Tibial artery (tissue), 4 donors: Measurements from ENCODE around the gene BAX.
A peak's percentile ranks its signal among the peaks of the same experiment; 100 is the strongest.

Experiments
- DNase-seq, 2 donors: peaks; one replicate each; pipeline ENCODE4 v3.0.0-alpha.2; 2019
- H3K27ac ChIP-seq, 2 donors: fragments of 200-600 bp; sonication (generic) in 1 of 2; 1 replicate in 1 of 2; 2 replicates in 1 of 2; pipeline ENCODE4 v1.5.1; 2018 to 2019; ENCODE audit warnings: mild to moderate bottlenecking in 1 of 2
- H3K27me3 ChIP-seq, 2 donors: fragments of 200-600 bp; sonication (generic) in 1 of 2; one replicate each; pipeline versions ENCODE4 v1.5.1 to v1.6.0; 2016 to 2019
- H3K36me3 ChIP-seq, 3 donors: fragments of 200-600 bp; sonication (generic) in 2 of 3; one replicate each; pipeline ENCODE4 v1.5.1; 2016 to 2019; ENCODE audit warnings: mild to moderate bottlenecking in 2 of 3
- H3K4me1 ChIP-seq, 4 donors: fragments of 200-600 bp; sonication (generic) in 2 of 4; 1 replicate in 3 of 4; 2 replicates in 1 of 4; pipeline ENCODE4 v1.5.1; 2016 to 2019
- H3K4me3 ChIP-seq, 2 donors: fragments of 200-600 bp; sonication (generic) in 1 of 2; 1 replicate in 1 of 2; 2 replicates in 1 of 2; pipeline ENCODE4 v1.5.1; 2018 to 2019; ENCODE audit warnings: mild to moderate bottlenecking in 2 of 2
- H3K9me3 ChIP-seq, 3 donors: fragments of 200-600 bp; sonication (generic) in 1 of 3; one replicate each; pipeline ENCODE4 v1.5.1; 2016 to 2019
- CTCF ChIP-seq, 2 experiments: fragments of 200-600 bp in 1 of 2; fragments of 450-650 bp in 1 of 2; IDR thresholded peaks; one replicate each; pipeline ENCODE4 v1.5.1; 2017 to 2019; ENCODE audit warnings: antibody characterized with exemption in 2 of 2, mild to moderate bottlenecking in 1 of 2, moderate library complexity in 1 of 2
- intact Hi-C: fragments of 100-400 bp; cut with DNase I; formaldehyde crosslinking; loops from one replicate; pipeline ENCODE4 v1.15.0; 2023; ENCODE audit warnings: low total_unique reads

Gene BAX

GRCh38 chr19:48975947-48976847 lies 21.5 kb downstream of the BAX start:
- Histone ChIP-seq H3K36me3 (peaks cover 33 to 73% (median 37%) of the 10 kb centered on the region in 3 donors), H3K4me1 (peaks cover 4 to 27% (median 12%) of the 10 kb centered on the region in 4 donors), H3K27me3 (no peaks in the 10 kb centered on the region), H3K4me3 (no peak overlapping the region), H3K27ac (peak overlapping the region in 1 of 2 donors; percentile 80), H3K9me3 (no peaks in the 10 kb centered on the region)
- DNase-seq, result no peak
- TF ChIP-seq CTCF (IDR thresholded peaks at IDR 0.05), result no peak
- intact Hi-C loops, result no loop called here

GRCh38 chr19:48977061-48977460 lies 22.4 kb downstream of the BAX start:
- H3K4me3 ChIP-seq, result no peak overlapping the region
- peaks cover 41 to 76% (median 46%) of the 10 kb centered on the region in 3 donors for H3K36me3 ChIP-seq
- intact Hi-C loops, result no loop called here
- no peaks in the 10 kb centered on the region for H3K27me3 ChIP-seq
- DNase-seq, result no peak
- peak overlapping the region; percentile 78 to 80 for H3K27ac ChIP-seq
- H3K4me1 ChIP-seq, result peaks cover 4 to 27% (median 12%) of the 10 kb centered on the region in 4 donors
- TF ChIP-seq CTCF (IDR thresholded peaks at IDR 0.05), result no peak
- no peaks in the 10 kb centered on the region for H3K9me3 ChIP-seq

- peaks cover 55 to 76% (median 61%) of the 10 kb centered on the region in 3 donors for H3K36me3 ChIP-seq
- no peak for TF ChIP-seq CTCF (IDR thresholded peaks at IDR 0.05)
Measured at GRCh38 chr19:48982280-48982679, 27.6 kb downstream of the BAX start.

GRCh38 chr19:48985711-48986110 lies 31.0 kb downstream of the BAX start:
- TF ChIP-seq CTCF (IDR thresholded peaks at IDR 0.05), result no peak
- Histone ChIP-seq H3K27ac (no peak overlapping the region), H3K27me3 (no peaks in the 10 kb centered on the region), H3K4me1 (peaks cover 0 to 13% (median 10%) of the 10 kb centered on the region in 4 donors), H3K9me3 (no peaks in the 10 kb centered on the region), H3K4me3 (no peak overlapping the region), H3K36me3 (peaks cover 62 to 91% (median 73%) of the 10 kb centered on the region in 3 donors)
- intact Hi-C loops, result no loop called here
- DNase-seq, result no peak

More at GRCh38 chr19:48982280-48982679, 27.6 kb downstream of the BAX start:
- intact Hi-C loops, result no loop called here
- no peaks in the 10 kb centered on the region for H3K27me3 ChIP-seq
- H3K9me3 ChIP-seq, result no peaks in the 10 kb centered on the region
- DNase-seq, result no peak
- H3K4me1 ChIP-seq, result peaks cover 4 to 25% (median 12%) of the 10 kb centered on the region in 4 donors
- H3K27ac ChIP-seq, result no peak overlapping the region
- H3K4me3 ChIP-seq, result no peak overlapping the region

GRCh38 chr19:48986211-48986610 lies 31.5 kb downstream of the BAX start:
- Histone ChIP-seq H3K36me3 (peaks cover 57 to 86% (median 68%) of the 10 kb centered on the region in 3 donors), H3K4me3 (no peak overlapping the region), H3K27me3 (no peaks in the 10 kb centered on the region), H3K9me3 (no peaks in the 10 kb centered on the region), H3K27ac (no peak overlapping the region), H3K4me1 (peaks cover 0 to 18% (median 15%) of the 10 kb centered on the region in 4 donors)
- DNase-seq, result no peak
- no peak for TF ChIP-seq CTCF (IDR thresholded peaks at IDR 0.05)
- intact Hi-C loops, result no loop called here
